Measurements from ENCODE around the gene ZNRF1.

The ZNRF1 gene

DNA sequence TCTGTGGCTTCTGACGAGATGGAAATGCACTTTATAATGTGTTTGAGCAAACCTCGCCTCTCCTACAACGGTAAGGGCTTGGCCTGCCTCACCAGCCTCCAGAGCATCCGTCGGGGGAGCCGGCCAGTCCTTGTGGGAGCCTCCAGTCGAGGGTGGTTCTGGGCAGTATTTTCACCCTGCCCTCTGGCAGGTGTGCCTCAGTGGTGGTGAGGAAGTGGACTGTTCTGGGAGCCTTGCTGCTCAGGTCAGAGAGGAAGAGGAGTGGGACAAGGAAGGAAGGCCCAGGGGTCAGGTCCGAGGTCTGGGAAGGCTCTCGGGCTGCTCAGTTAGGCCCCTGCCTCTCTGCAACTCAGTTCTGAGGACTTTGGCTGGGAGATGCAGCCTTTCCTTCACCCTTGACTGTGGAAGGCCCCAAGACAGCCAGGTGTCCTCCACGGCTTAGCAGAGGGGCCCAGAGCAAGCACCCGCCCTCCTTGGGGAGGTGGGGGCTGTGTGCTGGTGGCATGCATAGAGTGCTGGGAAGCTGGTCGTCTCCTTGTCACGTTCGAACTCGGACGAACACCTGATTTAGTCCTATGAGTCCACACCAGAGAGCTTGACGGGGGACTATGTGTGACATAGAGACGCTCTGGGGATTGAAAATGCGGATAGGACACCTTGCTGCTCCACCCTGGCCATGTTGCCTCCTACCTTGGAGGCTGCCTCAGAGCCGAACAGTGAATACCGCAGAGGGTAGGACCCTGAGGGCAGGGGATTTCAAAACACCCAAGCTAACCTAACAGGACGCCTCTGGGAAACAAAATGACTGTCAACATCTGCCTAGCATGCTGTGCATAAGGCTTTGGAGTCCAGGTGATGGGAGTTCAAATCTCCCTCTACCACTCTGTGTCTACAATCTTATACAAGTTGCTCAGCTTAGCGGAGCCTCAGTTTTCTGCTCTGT lies 95.0 kb downstream of the ZNRF1 start:
- DNase-seq (ENCODE audit: insufficient read length, low spot score) (no peak), FAIRE-seq (no peak)

DNA sequence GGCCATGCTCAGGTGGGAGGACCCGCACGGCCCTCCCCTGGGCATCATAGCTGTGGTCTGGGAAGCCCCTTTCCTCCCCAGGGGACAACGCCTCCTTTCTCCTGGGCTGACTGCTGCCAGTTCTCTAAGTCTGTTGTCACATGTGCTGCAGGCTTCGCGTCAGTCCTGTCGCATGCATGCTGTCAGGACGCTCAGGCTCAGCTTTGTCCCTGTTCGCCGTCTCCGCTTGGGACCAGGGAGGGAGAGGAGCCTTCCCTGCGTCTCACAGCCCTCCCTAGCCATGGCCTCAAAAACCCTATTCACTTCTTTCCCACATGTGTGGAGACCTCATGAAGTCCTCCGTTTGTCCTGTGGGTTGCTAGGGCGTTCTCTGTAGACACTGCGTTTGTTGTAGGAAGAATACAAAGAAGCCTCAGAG lies 96.4 kb downstream of the ZNRF1 start:
- DNase-seq (ENCODE audit: insufficient read length, low spot score) (no peak), FAIRE-seq (no peak)

DNA sequence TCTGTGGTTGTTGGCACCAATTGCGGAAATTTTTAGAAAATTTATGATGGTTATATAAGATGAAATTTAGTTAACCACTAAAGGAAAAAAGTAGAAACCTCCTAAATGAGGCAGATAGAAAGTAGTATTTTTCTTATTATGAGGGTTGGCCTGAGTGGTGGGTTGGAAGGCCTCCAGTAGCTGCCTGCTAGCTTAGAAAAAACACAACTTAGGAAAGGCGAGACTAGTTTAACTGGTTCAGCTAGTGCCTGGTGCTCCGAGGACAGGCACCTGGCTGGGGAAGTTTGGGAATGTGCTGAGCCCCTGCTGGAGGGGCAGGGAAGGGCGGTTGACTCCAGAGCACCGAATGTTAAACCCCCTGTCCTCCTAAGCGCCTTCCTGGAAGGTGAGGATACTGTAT lies 97.8 kb downstream of the ZNRF1 start:
- FAIRE-seq (no peak), DNase-seq (ENCODE audit: insufficient read length, low spot score) (no peak)

DNA sequence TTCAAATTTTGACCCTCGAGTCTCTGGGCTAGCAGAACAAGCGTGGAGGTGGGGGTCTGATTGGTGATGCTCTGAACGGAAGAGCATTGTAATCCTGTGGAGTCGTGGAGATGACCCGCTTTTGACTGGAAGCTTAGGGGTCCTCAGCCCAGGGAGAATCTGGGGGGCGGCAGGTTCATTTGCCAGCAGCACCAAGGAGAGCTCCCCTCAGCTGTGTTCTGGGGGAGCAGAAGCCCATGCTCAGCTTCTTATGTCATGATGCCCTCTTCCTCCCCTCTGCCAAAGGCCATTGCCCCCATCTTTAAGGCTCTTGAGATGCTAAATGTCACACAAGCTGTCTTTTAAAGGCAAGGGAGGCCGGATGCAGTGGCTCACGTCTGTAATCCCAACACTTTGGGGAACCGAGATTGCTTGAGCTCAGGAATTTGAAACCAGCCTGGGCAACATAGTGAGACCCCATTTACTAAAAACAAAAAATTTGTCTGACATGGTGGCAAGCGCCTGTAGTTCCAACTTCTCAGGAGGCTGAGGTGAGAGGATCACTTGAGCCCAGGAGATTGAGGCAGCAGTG lies 98.5 kb downstream of the ZNRF1 start:
- FAIRE-seq (no peak), DNase-seq (ENCODE audit: insufficient read length, low spot score) (no peak)

DNA sequence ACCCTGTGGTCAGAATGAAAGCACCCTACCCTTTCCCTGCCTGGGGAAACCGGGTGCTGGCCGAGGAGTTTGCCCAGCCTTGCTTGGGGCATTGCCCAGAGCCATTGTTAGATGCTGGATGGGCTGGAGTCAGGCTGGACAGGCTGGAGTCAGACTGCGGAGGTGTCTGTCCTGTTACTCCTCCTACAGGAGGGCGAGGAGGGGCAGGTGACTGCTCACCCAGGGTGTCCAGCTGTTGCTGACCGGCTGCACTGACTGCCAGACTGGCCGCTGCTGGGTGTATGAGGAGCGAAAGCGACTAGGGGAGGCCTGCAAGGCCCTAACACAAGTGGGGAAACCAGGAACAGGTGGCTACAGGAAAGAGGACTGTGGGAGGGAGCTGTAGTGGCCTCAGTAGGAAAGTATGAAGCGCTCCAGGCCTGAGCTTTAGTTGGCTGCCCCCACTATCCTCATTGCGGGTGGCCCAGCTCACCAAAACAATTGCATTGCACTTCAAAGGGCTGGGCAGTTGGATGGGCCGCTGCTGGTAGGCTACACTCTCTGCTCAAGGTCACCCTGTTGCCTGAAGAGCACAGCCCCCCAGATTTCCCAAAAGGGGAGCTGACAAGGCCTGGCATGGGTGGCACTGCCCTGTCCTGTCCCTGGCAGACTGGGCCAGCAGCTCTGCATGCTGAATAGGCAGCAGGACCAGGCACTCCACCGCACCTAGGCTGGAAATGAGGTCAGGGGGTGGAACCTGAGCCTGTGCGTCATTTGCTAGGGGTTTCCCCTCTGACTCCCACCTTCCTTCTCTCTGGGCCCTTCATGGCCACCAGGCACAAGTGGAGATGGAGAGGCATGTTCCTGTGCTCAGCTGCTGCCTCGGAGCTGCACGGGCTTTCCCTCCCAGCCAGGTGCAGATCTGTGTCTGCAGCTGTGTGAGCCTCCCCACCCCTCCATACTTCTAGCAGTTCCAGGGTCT lies 99.4 kb downstream of the ZNRF1 start:
- no peak for FAIRE-seq

DNA sequence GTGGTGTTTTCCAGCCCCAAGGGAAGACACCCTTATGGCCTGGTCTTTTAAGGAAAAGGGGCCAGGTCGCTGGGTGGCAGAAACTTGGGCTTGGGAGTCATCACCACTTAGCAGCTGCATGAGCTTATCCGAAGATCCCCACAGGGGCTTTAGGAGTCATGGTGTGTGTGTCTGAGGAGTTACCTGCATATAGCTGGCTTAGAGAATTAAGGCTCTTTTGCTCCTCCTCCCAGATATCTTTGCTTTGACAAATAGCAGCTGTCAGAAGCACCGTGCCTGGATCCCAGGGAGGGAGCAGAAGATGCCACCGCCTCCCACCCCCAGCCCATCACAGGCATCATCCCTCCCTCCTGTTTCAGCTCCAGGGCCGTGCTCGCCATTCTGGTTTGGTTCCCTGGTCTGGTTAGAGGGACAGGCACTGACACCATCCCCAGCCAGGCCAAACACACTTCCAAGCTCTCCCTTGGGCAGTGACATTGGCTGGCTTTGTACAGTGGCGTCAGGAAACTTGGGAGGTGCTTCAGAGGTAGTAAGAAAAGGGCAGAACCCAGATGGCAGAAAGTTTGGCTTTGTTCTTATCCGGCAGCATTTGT lies 100.3 kb downstream of the ZNRF1 start:
- DNase-seq (ENCODE audit: insufficient read length, low spot score) (no peak), FAIRE-seq (no peak)

More for the DNA sequence above, 99.4 kb downstream of the ZNRF1 start:
- DNase-seq (ENCODE audit: insufficient read length, low spot score), result no peak

DNA sequence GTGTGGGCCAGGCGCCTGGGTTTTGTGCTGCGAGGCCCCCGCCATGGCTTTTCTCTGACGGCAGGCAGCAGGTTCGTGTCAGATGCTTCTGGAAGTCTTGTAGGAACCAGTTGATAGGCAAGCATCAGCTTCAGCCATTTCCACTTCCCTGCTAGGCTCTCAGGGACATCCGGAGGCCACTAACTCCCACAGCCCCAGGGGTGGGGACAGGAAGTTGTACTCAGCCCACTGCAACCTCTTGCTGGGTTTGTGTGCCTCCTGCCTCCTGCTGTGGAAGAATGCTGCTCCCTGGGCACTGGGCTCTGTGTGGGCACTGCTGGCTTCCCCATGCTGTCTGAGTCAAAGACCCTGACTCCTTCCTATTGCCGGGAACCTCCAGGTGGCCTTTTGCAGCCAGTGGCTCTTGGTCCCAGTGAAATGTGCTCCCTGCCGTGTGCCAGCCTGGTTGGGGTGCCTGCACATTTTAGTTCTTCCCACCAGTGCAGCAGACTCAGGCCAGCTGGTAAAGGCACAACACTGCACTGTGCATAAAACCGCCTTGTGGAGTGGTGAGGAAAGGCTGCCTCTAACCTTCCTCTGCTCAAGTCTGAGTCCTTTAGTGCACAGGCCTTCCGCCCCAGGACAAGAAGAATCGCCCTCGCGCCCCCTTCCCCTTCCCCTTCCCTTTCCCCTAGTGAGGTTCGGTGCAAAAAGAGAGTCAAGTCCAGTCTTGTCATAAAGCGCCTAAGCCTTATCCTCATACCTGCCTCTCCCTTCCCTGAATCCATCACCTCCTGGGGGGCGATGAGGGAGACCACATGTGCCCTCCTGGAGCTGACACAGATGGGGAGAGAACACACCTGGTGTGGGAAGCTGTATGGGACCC lies 101.1 kb downstream of the ZNRF1 start:
- DNase-seq (ENCODE audit: insufficient read length, low spot score), result no peak
- peak; percentile 58 for FAIRE-seq

DNA sequence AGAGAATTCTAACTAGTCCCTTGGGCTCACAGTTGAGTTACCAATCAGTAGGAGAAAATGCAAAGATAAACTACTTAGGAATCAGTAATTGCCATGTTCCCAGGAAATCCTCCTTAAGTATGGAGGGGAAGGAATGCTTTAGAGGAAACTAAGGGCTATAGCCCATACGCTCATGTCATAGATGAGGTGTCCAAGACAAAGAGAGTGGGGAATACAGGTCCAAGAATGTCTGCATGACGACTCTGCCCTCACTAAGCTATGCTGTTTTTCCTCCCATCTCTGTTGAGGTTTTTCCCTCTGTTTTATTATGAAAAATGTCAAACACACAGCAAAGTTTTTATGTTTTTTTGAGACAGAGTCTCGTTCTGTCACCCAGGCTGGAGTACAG lies 101.8 kb downstream of the ZNRF1 start:
- DNase-seq (ENCODE audit: insufficient read length, low spot score), result no peak
- FAIRE-seq, result no peak

DNA sequence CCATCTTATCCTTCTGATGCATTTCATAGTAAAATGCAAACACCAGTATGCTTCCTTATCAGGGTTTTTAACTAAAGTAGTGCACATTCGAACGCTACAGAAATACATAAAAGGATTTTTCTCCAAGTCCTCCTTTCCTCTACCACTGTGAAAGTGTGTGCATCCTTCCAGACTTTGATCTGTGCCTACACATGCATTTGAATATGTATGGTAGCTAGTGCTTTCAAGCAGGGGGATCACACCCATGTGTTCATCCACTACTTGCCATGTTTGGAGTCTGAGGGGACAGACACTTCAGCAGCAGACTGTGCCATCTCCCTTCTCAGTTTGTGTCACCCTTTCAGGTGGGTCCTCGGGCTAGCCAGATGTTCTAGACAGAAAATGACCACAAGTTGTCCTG lies 102.8 kb downstream of the ZNRF1 start:
- DNase-seq (ENCODE audit: insufficient read length, low spot score), result no peak
- peak; percentile 77 for FAIRE-seq

DNA sequence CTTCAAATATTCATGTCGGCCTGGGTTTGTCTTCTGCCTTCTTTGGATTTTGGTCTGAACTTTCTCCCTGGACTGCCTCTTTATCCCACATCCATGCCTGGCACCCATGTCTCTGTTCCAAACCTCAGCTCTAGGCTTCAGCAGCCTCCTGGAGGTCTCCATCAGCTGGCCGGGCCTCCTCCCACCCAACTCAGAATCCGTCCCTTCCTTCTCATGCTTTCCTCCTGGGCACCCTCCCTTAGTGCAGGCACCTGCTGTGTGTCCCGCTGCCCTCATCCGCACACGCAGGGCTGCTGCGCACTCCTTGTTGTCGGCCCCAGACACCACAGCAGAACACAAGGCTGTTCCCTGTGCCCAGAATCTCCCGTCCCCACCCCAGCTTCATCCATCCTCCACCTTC lies 103.8 kb downstream of the ZNRF1 start:
- DNase-seq (ENCODE audit: insufficient read length, low spot score) (no peak), FAIRE-seq (no peak)

DNA sequence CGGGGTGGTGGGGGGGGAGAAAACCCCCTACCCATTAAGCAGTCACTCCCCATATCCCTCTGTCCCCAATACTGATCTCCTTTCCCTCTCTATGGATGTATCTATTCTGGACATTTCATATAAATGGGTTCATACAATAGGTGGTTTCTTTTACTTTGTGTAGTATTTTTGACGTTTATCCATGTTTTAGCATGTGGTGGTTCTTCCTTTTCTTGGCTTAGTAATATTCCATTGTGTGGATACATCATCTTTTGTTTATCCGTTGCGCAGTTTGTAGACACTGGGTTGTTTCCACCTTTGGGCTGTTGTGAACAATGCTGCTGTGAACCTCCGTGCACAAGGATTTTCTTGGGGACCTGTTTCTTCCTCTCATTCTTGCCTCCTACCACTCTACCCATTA lies 105.2 kb downstream of the ZNRF1 start:
- no peak for DNase-seq (ENCODE audit: insufficient read length, low spot score)
- no peak for FAIRE-seq

DNA sequence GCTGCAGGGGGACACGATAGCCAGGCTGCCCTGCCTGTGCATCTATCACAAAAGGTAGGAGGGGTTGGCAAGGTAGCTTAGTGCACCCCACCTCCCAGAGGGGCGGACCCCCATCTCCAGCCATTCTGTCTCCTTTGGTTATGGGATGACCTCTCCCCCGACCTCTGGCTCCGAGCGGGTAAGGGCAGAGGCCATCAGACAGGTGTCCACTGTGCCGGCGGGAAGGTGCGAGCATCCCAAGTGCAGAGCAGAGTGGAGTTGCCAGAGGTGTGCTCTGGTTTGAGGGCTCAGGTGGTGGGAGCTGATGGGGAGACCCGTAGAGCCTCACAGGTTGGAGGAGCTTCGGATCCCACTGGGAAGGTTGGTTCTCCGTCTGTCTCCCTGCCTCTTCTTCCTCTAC lies 106.0 kb downstream of the ZNRF1 start:
- FAIRE-seq, result no peak
- no peak for DNase-seq (ENCODE audit: insufficient read length, low spot score)

DNA sequence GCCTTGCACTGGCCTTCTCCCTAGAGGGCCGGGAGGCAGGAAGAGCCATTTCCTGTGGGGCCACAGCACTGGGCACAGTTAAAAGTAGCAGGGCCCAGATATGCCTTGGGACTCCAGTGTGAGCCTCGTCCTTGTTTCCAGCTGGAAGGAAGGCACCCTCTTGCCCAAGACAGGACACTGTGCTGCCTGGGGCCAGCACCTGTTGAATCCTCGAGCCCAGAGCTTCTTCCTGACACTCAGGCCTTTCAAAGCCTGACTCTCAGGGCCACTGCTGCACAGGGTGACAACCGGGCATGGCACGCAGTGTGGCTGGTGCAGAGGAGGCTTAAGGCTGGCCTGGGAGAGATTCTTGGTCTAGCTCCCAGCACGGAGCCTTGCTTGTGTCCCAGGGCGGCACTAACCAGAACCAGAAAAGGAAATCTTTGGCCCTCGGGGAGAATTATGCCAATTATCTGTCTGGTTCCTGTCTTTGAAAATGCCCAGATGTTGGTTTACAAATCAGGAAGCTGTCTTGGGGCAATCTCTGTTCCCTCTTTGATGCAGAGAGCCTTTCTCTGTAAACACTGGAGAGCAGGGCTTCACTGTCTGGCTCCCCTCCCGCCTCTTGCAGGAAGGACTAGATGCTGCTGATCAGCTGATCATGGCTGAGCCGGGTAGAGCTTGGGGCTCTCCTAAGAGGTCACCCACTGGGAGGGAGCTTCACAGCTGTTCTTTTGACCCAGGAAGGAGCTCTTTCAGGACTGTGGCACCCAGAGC lies 106.7 kb downstream of the ZNRF1 start:
- no peak for DNase-seq (ENCODE audit: insufficient read length, low spot score)
- FAIRE-seq, result no peak

DNA sequence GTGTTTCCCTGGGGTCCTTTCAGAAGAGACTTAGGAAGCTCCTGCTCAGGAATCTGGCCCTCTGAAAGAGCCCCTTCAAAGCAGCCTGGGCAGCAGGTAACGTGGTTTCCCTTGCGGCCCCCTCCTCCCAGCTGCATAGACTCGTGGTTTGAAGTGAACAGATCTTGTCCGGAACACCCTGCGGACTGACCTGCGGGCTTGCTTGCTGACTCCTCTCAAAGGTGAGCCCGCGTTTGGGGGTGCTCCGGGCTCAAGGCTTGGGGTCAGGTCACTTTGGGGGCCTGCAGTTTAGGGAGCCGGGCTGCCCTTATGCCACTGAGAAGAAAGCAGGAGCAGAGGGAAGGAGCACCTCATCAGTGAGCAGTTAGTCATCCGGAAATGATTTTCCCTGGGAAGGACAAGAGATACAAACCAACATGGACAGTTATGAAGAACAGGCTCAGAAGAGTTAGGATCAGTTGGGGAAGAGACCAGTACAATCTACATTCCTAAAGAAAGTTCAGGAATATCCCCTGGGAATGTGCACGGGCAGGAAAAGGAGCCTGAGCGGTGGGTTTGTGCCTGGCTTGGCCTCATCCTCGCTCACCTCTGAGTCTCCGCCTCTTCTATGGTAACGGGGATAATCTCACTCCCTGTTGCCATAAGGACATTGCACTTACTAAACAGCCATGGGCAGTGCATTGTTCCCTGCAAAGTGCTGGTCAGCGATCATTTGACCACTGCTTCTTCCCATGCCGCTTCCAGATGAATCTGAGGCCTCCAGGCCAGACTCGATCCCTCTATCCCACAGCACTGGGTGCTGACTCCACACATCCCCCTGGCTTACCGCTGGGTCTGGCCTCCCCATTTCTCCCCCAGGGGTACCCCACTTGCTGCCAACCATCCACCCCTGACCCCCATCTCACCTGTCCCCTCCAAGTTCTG lies 107.8 kb downstream of the ZNRF1 start:
- peak; percentile 28 for FAIRE-seq
- DNase-seq (ENCODE audit: insufficient read length, low spot score), result no peak

DNA sequence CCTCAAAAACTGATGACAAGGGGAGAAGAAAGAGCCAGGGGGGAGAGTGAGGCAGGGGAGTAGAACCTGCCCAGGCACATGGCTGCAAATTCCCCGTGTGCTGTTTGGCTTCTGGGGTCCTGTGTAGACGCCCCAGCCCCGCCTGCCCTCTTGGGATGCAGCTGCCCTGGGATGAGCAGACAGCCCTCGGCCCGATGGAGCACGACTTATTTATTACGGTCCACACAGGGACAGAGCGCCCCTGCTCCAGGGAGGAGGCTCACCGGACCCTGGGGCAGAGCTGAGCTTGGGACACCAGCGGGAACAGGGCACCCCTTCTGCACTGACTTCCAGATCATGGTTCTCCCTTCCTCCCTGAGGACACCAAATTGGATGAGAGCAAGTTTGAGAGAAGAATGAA lies 108.7 kb downstream of the ZNRF1 start:
- FAIRE-seq, result no peak
- DNase-seq (ENCODE audit: insufficient read length, low spot score), result no peak

DNA sequence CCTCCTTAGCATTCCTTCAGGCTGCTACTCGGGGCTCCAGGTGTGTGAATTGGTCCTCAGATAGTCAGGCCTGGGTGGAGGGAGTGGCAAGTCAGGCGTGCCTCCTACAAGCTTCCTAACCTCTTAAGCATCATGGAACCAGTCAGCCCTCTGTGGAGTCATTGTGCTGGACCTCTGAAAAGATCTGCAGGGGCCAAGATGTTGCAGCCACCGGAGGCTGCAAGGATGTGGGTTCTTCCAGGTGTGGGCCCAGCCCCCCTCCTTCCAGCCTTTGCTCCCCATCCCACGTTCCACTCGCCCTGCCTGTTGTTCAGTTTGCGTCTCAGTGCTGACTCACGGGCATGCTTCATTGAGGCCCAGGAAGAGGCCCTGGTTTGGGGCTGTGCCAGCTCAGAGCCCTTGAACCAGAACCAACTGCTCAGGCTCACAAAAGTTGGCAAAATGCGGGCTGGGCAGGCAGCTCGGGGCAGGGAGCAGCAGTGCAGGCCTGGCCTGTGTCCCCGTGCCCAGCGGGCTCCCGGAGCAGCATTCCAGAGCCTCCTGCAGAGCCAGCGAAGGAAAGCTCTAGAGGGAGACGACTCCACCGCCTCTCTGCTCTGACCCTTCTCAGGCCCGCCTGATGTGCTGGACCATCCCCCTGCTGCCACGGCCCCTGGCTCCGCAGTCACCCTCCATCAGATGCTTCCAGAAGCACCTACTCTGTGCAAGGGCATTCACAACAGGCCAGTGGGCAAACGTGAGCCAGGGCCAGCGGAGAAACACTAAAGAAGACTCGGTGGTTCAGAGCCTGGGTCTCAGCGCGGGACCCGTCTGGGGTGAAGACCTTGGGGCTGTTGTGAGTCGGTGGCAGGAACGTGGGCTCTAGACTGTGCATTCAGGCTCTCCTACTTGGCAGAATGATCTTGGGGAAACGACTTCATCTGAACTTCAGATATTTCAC lies 110.2 kb downstream of the ZNRF1 start:
- FAIRE-seq (peak; percentile 92), DNase-seq (ENCODE audit: insufficient read length, low spot score) (peak; percentile 91)

DNA sequence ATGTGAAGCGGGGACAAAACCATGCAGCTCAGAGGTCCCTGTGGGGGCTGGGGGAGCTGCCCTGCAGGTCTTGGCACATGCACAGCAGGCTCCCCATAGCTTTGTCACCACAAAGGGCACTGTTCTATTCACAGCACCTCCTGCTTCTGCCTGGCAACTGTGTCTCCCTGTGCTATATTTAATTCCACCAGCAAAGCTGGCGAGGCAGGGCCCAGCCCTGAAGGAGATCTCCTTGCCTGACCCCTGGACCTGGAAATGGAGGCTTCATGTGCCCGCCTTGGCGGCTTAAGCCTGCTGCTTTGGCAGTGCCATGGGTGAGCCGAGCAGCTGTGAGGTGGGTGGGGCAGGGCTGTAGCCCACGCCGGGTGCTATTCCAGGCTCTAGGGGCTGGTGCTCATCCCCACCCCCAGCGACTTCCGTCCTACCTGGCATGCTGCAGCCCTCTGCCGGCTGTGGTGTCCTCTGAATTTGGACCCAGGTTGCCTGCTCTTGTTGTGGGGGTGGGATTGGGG lies 111.0 kb downstream of the ZNRF1 start:
- FAIRE-seq (peak; percentile 20), DNase-seq (ENCODE audit: insufficient read length, low spot score) (no peak)
